ENCODE measurements around the gene KRTAP9-9.
"Not testable (repeated sequence)": the region's sequence is repeated elsewhere in the genome, so short reads cannot be mapped to it uniquely, and the experiment has no call there.

- TF ChIP-seq POLR2AphosphoS5 (IDR thresholded peaks at IDR 0.05; ENCODE audit: low read depth, low read length); BACH1 (IDR thresholded peaks at IDR 0.05; ENCODE audit: low read length); JUND (IDR thresholded peaks at IDR 0.05; ENCODE audit: low read length); RFX5 (IDR thresholded peaks at IDR 0.05; ENCODE audit: borderline replicate concordance, low read depth, low read length); SP1 (IDR thresholded peaks at IDR 0.05; ENCODE audit: low read depth, low read length); CHD2 (IDR thresholded peaks at IDR 0.05; ENCODE audit: low read length); CTCF (IDR thresholded peaks at IDR 0.05; ENCODE audit: control extremely low read depth in 1 of 3, insufficient read depth in 1 of 3, low read depth in 1 of 3, low read length in 3 of 3); POLR2A (IDR thresholded peaks at IDR 0.05; ENCODE audit: control extremely low read depth in 1 of 2, low read depth in 2 of 2, low read length in 2 of 2); TAF1 (IDR thresholded peaks at IDR 0.05; ENCODE audit: low read depth, low read length); KDM1A (IDR thresholded peaks at IDR 0.05; ENCODE audit: borderline replicate concordance, low read length); CHD7 (IDR thresholded peaks at IDR 0.05; ENCODE audit: insufficient replicate concordance, low read length); CHD1 (IDR thresholded peaks at IDR 0.05; ENCODE audit: low read depth, low read length); MAFK (IDR thresholded peaks at IDR 0.05; ENCODE audit: low read depth, low read length); ATF3 (IDR thresholded peaks at IDR 0.05; ENCODE audit: insufficient read depth, low read depth, low read length): not testable (repeated sequence)
Measured at GRCh38 chr17:41237116-41237515, 18.1 kb upstream of the KRTAP9-9 start.

Data from H1 (cell line).